Activated CD8-positive, alpha-beta T cell treated with anti-CD3 and anti-CD28 coated beads for 36 hours (primary cell): ENCODE data around the gene RNF126. TPM values are rescaled to one million over a fixed set of nuclear protein-coding genes. Genes with fewer than 3 reads are reported as not detected.

ENCODE experiments used
- ATAC-seq: fragments of 200-7000 bp; cut with Tn5 transposase; one replicate; pipeline ENCODE4 v1.10.0; 2021; ENCODE audit warnings: mild to moderate bottlenecking, moderate library complexity
- CTCF ChIA-PET: fragments of 350-600 bp; sonication (Branson Sonifier 250); formaldehyde crosslinking; loops from one replicate; lab custom pipeline; 2021; ENCODE audit warnings: antibody characterized with exemption; lab: Charles Lee
- POLR2A ChIA-PET: fragments of 350-600 bp; sonication (Branson Sonifier 250); formaldehyde crosslinking; loops from one replicate; lab custom pipeline; 2021; ENCODE audit warnings: antibody characterized with exemption; lab: Charles Lee
- DNase-seq: peaks from one replicate; pipeline ENCODE4 v3.0.0-alpha.2; 2020
- H3K27ac Mint-ChIP-seq: one replicate; pipeline ENCODE4 v1.8.0; 2021; ENCODE audit warnings: mild to moderate bottlenecking, mixed read lengths
- H3K27me3 Mint-ChIP-seq: one replicate; pipeline ENCODE4 v1.8.0; 2021; ENCODE audit warnings: mixed read lengths
- H3K36me3 Mint-ChIP-seq: one replicate; pipeline ENCODE4 v1.8.0; 2021; ENCODE audit warnings: low read depth, mixed read lengths
- H3K4me1 Mint-ChIP-seq: one replicate; pipeline ENCODE4 v1.8.0; 2021; ENCODE audit warnings: low read depth, mixed read lengths
- H3K4me3 Mint-ChIP-seq: one replicate; pipeline ENCODE4 v1.8.0; 2021; ENCODE audit warnings: mild to moderate bottlenecking, moderate library complexity, mixed read lengths
- H3K9me3 Mint-ChIP-seq: one replicate; pipeline ENCODE4 v1.8.0; 2021; ENCODE audit warnings: mixed read lengths
- CTCF ChIP-seq: fragments of 200-600 bp; IDR thresholded peaks from one replicate; pipeline ENCODE4 v1.8.0; 2022; ENCODE audit warnings: antibody characterized with exemption, mild to moderate bottlenecking
- intact Hi-C: fragments of 100-400 bp; cut with micrococcal nuclease; formaldehyde crosslinking; loops from one replicate; pipeline ENCODE4 v1.10.0; 2022
- total RNA-seq, 2 experiments: library from RNA; stranded (reverse); gene quantifications; one replicate each; pipeline ENCODE4 v1.2.3, GENCODE V29; 2021

Gene RNF126
- total RNA-seq, 2 experiments from 2014 or later: 99.1 to 101 TPM

DNA sequence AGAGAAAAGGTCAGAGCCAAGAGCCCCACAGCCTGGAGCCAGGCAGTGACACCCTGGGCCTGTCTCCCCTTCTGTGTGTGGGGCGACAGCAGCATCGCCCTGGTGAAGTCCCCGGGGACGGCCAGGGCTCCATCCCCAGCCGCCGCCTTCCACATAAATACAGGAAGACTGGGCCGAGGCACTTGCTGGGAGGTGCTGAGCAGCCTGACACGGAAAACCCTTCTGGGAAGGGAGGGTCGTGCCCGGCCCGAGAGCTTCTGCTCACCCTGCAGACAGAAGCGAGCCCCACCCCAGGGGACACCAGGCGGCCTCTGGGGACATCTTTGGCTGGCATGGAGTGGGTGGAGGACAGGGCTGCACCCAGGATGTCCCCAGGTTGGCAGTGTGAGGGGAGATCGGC, 18.2 kb downstream of the RNF126 start:
- TF ChIP-seq CTCF: no peak
- CTCF ChIA-PET: no interaction called here
- no peak for DNase-seq
- Mint-ChIP-seq H3K27me3 (no peaks in the 10 kb centered on the region), H3K27ac (no peak overlapping the region), H3K36me3 (peaks cover 3% of the 10 kb centered on the region), H3K9me3 (no peaks in the 10 kb centered on the region), H3K4me3 (no peak overlapping the region), H3K4me1 (no peaks in the 10 kb centered on the region)
- POLR2A ChIA-PET: no interaction called here
- no peak for ATAC-seq
- intact Hi-C loops: no loop called here

DNA sequence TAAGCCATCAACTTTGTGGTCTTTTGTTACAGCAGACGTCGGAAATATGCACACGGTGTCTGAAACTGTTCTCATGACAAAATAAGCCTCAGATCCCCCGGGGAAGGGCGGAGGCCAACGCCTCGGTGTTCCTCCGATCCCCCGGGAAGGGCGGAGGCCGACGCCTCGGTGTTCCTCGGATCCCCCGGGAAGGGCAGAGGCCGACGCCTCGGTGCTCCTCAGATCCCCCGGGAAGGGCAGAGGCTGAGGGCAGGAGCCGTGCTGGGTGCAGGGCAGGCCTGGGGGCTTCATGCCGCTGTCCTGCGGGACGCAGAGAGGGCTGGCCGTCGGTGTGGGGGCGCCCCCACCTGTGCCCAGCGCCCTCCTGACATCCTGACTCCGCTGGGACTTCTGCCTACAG, 18.7 kb downstream of the RNF126 start:
- no peak for DNase-seq
- intact Hi-C loops: no loop called here

DNA sequence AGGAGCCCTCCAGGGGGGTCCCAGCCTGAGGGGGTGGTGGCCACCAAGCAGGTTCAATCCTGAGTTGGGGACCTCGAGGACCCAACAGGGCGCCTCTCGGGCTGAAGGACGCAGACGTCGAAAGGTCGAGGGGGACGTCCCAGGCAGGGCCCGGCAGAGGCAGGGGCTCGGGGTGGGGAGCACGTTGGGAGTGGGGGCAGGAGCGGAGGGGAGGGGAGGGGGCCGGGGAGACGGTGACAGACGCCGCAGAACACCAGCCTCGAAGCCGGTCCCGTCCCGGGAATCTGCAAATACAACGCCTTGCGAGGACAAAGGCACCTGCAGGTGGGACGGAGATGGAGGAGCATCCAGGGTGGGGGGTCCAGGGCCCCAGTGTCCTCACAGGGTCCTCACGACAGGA, 19.3 kb downstream of the RNF126 start:
- no peaks in the 10 kb centered on the region for H3K27me3 Mint-ChIP-seq
- ATAC-seq: no peak
- no peak overlapping the region for H3K4me3 Mint-ChIP-seq
- no peak for TF ChIP-seq CTCF
- H3K36me3 Mint-ChIP-seq: peaks cover 3% of the 10 kb centered on the region
- peaks cover 7% of the 10 kb centered on the region for H3K4me1 Mint-ChIP-seq
- DNase-seq: no peak
- intact Hi-C loops: no loop called here
- ChIA-PET POLR2A (no interaction called here), CTCF (no interaction called here)
- H3K27ac Mint-ChIP-seq: no peak overlapping the region
- no peaks in the 10 kb centered on the region for H3K9me3 Mint-ChIP-seq

More for the DNA sequence above, 18.7 kb downstream of the RNF126 start:
- no peak for TF ChIP-seq CTCF
- CTCF ChIA-PET: no interaction called here
- Mint-ChIP-seq H3K27ac (no peak overlapping the region), H3K9me3 (no peaks in the 10 kb centered on the region), H3K4me3 (no peak overlapping the region), H3K36me3 (peaks cover 3% of the 10 kb centered on the region), H3K4me1 (peaks cover 1% of the 10 kb centered on the region), H3K27me3 (no peaks in the 10 kb centered on the region)
- no peak for ATAC-seq
- POLR2A ChIA-PET: no interaction called here

GRCh38 chr19:642767-643727, 20.0 kb downstream of the RNF126 start:
- Mint-ChIP-seq H3K36me3 (peaks cover 3% of the 10 kb centered on the region), H3K27ac (no peak overlapping the region), H3K4me3 (no peak overlapping the region), H3K9me3 (no peaks in the 10 kb centered on the region), H3K4me1 (peaks cover 11% of the 10 kb centered on the region), H3K27me3 (no peaks in the 10 kb centered on the region)
- POLR2A ChIA-PET: no interaction called here
- intact Hi-C loops: no loop called here
- CTCF ChIA-PET: no interaction called here
- ATAC-seq (no peak), DNase-seq (no peak)
- TF ChIP-seq CTCF: no peak

DNA sequence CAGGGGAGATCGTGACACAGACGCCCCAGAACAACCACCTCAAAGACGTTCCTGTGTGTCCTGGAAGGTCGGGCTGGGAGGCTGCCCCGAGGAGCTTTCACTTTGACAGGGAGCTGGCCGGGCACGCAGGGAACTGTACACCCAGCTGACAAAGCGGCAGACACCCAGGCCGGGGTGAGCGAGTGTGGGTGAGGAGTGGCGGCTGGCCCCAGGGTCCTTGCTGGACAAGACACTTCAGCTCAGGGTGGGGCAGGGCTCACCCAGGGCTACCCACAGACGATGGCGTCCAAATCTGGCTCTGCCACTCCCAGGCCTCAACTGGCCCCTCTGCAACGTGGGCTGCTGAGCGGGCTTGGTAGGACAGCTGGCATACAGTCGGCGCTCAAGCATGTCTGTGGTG, 21.3 kb downstream of the RNF126 start:
- peaks cover 13% of the 10 kb centered on the region for H3K4me1 Mint-ChIP-seq
- H3K36me3 Mint-ChIP-seq: peaks cover 3% of the 10 kb centered on the region
- ChIA-PET CTCF (no interaction called here), POLR2A (interaction anchor here (0.8 to 1.1 kb wide), 2 partner anchors 9 to 111 kb away, joined by 3 read pairs; no protein-coding TSS in a partner anchor)
- H3K4me3 Mint-ChIP-seq: no peak overlapping the region
- no peaks in the 10 kb centered on the region for H3K9me3 Mint-ChIP-seq
- intact Hi-C loops: no loop called here
- ATAC-seq (no peak), DNase-seq (no peak)
- no peak for TF ChIP-seq CTCF
- H3K27me3 Mint-ChIP-seq: no peaks in the 10 kb centered on the region
- H3K27ac Mint-ChIP-seq: no peak overlapping the region
